ENCODE data around the gene MAML1.
"Not testable (repeated sequence)": the region's sequence is repeated elsewhere in the genome, so short reads cannot be mapped to it uniquely, and the experiment has no call there.

Gene MAML1

DNA sequence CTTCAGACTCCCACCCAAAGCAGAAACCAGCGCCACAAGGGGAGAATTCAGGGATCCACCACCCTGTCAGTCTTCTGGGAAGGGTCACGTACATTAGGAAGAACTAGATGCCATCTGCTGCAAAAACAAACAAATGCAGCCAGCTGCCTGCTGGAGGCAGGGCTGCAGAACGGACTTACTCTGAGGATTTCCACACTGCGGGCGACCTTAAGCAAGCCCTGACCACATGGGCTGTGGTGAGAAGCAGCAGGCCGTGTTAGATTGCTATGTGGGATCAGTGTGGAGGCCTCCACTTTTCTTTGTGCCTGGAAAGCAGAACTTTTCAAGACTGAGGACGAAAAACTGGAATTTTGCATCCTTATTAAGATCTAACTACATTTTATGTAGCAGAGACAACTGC is 47.7 kb downstream of the MAML1 start:
- H3K4me3 ChIP-seq (ENCODE audit: low read depth, low read length), result no peak overlapping the region
- TF ChIP-seq CTCF (IDR thresholded peaks at IDR 0.05; ENCODE audit: insufficient read depth, low read depth, low read length, missing control alignments), result no peak
- DNase-seq (ENCODE audit: low read depth), result no peak

DNA sequence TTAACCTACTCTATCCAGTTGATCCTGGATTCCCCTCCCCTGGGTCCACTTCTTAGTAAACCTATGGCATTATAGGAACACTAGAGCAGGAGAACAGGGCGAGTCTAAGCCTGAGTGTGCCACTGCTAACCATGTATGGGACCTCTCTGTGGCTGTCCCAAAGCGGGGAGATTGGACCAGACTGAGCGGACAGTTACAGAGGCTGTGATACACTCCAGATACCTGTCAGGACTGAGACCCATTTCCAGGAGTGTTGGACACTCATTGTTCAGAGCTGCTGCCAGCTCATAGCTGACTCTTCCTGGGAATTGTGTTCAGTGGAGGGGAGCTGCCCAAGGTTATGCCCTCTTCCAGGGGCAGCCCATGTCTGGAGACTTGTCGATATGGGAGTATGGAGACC is 49.2 kb downstream of the MAML1 start:
- no peak for TF ChIP-seq CTCF (IDR thresholded peaks at IDR 0.05; ENCODE audit: insufficient read depth, low read depth, low read length, missing control alignments)
- no peak for DNase-seq (ENCODE audit: low read depth)

DNA sequence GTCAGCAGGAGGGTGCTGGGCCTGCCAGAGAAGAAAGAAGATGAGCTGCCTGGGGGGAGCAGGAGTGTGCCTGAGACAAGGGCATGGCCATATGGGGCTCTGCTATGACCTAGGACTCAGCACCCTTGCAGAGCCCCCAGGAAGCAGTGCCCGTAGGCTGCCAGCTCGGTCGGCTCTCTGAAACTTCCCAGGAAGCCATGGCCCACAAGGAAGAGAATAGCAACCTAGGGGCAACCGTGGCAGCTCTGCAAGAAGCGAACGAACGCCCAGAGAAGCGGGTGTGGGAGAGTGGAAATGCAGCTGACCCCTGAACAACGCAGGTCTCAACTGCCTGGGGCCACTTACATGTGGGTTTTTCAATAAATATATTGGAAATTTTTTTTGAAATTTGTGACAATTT is 50.5 kb downstream of the MAML1 start:
- H3K4me3 ChIP-seq (ENCODE audit: low read depth, low read length), result no peak overlapping the region
- no peak for DNase-seq (ENCODE audit: low read depth)
- no peak for TF ChIP-seq CTCF (IDR thresholded peaks at IDR 0.05; ENCODE audit: insufficient read depth, low read depth, low read length, missing control alignments)

More for the DNA sequence above, 49.2 kb downstream of the MAML1 start:
- H3K4me3 ChIP-seq (ENCODE audit: low read depth, low read length), result no peak overlapping the region

DNA sequence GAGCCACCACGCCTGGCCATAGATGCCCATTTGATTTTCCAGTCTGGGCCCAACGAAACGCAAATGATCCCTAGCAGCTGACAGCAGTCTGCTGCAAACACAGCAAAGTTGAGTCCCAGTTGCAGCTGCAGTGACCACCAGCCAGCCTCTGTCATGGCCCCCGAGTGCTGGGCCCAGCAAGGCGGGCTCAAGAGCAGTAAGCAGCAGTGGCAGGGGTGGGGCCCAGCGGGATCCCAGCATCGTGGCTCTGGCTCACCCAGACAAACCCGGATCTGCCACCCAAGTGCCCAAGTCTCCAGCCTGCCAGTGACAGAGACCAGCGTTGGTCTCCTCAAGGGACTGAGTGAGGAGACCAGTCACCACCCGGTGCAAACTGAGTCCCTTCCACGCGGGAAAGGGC is 54.2 kb downstream of the MAML1 start:
- no peak for DNase-seq (ENCODE audit: low read depth)
- H3K4me3 ChIP-seq (ENCODE audit: low read depth, low read length), result no peak overlapping the region
- no peak for TF ChIP-seq CTCF (IDR thresholded peaks at IDR 0.05; ENCODE audit: insufficient read depth, low read depth, low read length, missing control alignments)

DNA sequence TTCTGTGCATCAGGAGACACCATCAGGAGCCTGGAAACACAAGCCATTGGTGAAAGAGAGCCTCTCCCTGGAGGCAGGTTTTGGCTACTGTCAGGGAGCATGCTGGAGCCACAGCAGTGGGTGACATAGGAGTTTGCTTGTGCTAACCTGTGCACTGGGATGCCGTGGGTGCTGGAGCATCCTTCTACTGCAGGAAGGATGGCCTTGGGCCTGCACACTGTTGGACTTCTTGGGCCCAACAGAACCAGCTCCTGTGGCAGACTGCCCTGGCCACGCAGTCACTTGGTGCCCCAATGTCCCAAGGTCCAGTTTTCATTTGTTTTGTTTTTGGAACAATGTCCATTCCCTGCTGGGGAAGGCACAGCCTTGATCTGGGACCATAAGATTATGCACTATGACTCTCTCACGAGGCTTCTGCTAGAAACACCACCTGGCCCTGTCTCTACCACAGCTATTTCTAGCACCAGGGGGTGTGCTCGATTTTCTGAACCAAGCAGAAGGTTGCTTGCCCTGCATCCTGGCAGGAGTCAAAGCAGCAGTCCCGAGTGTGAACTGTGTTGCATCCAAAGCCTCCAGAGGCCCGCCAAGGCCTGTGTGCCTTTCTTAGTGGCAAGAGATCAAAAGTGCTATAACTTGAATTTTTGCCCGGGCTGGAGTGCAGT is 55.7 kb downstream of the MAML1 start:
- no peak for DNase-seq (ENCODE audit: low read depth)
- no peak overlapping the region for H3K4me3 ChIP-seq (ENCODE audit: low read depth, low read length)
- TF ChIP-seq CTCF (IDR thresholded peaks at IDR 0.05; ENCODE audit: insufficient read depth, low read depth, low read length, missing control alignments), result no peak

DNA sequence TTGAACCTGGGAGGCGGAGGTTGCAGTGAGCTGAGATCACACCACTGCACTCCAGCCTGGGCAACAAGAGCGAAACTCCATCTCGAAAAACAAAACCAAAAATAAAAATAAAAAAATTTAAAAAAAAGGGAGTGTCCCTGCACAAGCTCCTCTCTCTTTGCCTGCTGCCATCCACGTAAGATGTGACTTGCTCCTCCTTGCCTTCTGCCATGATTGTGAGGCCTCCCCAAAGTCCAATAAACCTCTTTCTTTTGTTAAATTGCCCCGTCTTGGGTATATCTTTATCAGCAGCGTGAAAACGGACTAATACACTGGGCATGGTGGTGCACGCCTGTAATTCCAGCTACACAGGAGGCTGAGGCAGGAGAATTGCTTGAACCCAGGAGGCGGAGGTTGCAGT is 56.7 kb downstream of the MAML1 start:
- DNase-seq (ENCODE audit: low read depth); H3K4me3 ChIP-seq (ENCODE audit: low read depth, low read length): not testable (repeated sequence)

- no peak for TF ChIP-seq CTCF (IDR thresholded peaks at IDR 0.05; ENCODE audit: insufficient read depth, low read depth, low read length, missing control alignments)
- no peak overlapping the region for H3K4me3 ChIP-seq (ENCODE audit: low read depth, low read length)
- DNase-seq (ENCODE audit: low read depth), result no peak
Observed at GRCh38 chr5:179791881-179792611, 59.4 kb downstream of the MAML1 start.

All from GM12865 (cell line).